Measurements from ENCODE around the gene FBXW8.

FBXW8 gene

DNA sequence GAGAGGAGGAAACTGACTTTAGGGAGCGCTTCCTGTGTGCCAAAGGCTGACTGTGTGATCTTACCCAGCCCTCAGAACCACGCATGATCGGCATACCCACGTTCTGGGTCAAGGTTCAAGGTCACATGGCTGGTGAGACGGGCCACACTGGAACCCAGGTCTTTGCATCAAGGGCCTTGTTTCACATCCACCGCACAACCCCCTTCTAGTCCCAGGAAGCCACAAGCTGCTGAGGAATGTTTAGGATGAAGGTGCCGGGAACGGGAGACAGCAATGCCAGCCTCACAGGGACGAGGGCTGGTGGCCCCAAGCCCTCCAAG is 137.8 kb downstream of the FBXW8 start:
- H3K4me3 ChIP-seq (ENCODE audit: low read depth, low read length), result no peak overlapping the region
- no peak for TF ChIP-seq CTCF (IDR thresholded peaks at IDR 0.05; ENCODE audit: borderline replicate concordance, insufficient read depth, low read depth, low read length)

DNA sequence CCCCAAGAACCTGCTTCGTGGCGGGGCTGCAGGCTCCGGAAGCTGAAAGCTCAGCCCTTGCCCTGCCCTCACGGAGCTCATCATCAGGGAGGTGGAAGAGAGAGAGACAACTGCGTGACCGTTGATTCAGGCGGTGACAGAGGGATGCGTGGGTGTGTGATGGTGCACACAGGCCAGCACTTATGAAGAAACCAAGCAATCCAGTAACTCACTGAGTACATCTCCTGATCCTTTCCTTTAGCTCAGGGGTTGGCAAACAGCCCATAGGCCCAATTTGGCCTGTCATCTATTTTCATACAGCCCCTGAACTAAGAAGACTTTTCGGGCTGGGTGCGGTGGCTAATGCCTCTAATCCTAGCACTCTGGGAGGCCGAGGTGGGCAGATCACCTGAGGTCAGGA is 138.5 kb downstream of the FBXW8 start:
- no peak overlapping the region for H3K4me3 ChIP-seq (ENCODE audit: low read depth, low read length)
- TF ChIP-seq CTCF (IDR thresholded peaks at IDR 0.05; ENCODE audit: borderline replicate concordance, insufficient read depth, low read depth, low read length), result no peak

- TF ChIP-seq CTCF (IDR thresholded peaks at IDR 0.05; ENCODE audit: borderline replicate concordance, insufficient read depth, low read depth, low read length), result no peak
- H3K4me3 ChIP-seq (ENCODE audit: low read depth, low read length), result no peak overlapping the region
Measured at GRCh38 chr12:117050060-117050459, 139.3 kb downstream of the FBXW8 start.

- H3K4me3 ChIP-seq (ENCODE audit: low read depth, low read length), result no peak overlapping the region
- TF ChIP-seq CTCF (IDR thresholded peaks at IDR 0.05; ENCODE audit: borderline replicate concordance, insufficient read depth, low read depth, low read length), result no peak
Measured at GRCh38 chr12:117051380-117051779, 140.6 kb downstream of the FBXW8 start.

DNA sequence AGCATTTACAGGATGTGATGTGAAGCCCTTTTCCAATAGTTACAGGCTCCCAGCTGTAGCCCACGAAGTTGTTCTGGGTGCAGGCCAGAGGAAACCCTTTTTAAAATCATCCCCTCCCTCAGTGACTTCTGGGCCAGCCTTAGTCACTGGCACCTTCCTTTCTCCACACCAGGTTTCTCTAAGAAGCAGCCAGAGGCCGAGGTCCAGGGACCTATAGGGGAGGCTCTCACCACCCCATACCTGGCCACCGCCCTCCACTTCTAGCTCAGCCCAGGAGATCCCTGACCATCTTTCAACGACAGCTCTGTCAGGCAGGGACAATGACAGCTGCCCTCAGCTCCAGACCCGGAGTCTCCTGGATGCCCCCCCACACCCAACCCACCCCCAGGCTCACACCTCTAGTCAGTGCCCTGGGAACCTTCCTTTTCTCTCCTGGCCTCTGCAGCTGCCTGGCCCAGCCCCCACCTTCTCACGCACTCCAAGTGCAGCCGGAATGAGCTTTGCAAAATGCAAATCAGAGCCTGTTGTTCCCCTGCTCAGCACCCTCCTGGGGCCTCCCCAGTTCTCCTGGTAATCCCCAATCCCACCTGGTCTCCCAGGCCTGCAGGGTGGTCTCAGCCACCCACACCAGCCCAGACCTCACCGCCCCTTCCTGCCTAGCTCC is 141.8 kb downstream of the FBXW8 start:
- no peak for TF ChIP-seq CTCF (IDR thresholded peaks at IDR 0.05; ENCODE audit: borderline replicate concordance, insufficient read depth, low read depth, low read length)
- H3K4me3 ChIP-seq (ENCODE audit: low read depth, low read length), result no peak overlapping the region

- no peak for TF ChIP-seq CTCF (IDR thresholded peaks at IDR 0.05; ENCODE audit: borderline replicate concordance, insufficient read depth, low read depth, low read length)
- no peak overlapping the region for H3K4me3 ChIP-seq (ENCODE audit: low read depth, low read length)
Measured at GRCh38 chr12:117053050-117053400, 142.3 kb downstream of the FBXW8 start.

DNA sequence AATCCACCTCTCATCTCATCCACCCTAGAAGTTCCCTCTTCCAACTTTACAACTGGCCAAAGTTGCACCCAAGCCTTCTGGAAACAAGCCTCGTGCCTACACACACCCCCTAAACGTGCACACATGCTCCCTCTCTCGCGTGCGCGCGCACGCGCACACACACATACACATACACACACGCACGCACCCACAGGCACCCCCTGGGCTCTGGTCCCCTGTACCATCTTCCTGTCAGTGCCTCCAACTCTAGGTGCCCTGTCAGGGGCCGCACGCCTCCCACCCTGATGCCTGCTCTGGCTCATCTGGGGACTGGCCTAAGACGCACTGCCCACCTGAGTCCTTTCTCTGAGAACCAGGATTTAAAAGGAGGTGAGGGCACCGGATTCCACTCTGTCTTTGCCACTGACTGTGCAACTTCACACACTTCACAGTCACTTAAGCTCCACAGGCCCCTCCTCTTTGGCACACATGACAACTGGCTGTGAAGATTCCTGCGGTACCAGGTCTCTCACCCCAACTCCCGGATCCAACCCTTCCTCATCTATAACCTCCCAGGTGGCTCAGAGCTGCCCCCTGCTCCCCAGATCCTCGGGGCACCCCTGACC is 142.9 kb downstream of the FBXW8 start:
- no peak for TF ChIP-seq CTCF (IDR thresholded peaks at IDR 0.05; ENCODE audit: borderline replicate concordance, insufficient read depth, low read depth, low read length)
- no peak overlapping the region for H3K4me3 ChIP-seq (ENCODE audit: low read depth, low read length)
